Medulla oblongata (tissue), 1 donor: ENCODE results near the gene PRDM1.

ENCODE experiments used
- DNase-seq: peaks from one replicate; pipeline ENCODE4 v3.0.0-alpha.2; 2015; ENCODE audit errors: extremely low spot score

PRDM1 gene

DNA sequence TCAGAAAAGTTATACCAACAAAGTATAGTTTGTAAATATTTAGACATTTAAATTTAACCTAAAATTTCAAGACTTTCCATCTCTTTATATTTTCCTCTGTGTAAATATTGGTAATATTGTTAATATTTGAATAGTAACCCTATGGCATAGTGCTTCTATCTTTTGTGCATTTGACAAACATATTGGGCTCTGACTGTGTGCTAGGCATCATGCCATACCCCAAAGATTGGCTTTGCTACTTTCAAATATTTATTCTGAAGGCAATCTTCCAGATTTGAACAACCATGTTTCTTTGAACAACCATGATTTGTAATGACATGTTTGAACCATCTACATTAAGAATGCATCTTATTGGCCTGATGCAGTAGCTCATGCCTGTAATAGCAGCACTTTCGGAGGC lies 15.5 kb upstream of the PRDM1 start:
- DNase-seq = no peak

DNA sequence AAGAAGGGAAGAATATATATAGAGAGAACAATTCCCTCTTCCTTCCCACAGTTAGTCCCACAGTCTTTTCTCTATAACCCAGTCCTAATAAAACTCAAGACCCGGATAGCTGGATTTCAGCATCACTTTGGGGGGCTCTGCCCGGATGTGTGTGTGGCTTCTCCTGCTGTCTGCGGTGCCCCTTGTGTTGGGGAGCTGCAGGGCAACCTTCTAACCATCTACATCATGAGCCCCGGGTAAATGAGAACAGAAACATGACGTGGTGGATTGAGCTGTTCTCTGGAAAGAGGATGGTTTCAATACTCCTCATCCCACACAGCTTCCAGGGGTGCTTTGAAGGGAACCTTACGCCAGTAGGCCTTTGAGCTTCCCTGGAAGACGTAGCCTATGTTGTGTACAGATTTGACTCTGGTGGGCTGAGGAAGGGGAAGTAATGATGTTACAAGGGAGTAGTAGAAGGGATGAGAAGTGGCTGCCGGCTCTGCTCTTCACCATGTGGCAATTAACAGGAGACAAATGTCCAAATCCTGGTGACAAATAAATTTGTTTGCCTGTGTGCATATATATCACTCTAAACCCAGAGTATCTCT lies 13.5 kb upstream of the PRDM1 start:
- DNase-seq = no peak

DNA sequence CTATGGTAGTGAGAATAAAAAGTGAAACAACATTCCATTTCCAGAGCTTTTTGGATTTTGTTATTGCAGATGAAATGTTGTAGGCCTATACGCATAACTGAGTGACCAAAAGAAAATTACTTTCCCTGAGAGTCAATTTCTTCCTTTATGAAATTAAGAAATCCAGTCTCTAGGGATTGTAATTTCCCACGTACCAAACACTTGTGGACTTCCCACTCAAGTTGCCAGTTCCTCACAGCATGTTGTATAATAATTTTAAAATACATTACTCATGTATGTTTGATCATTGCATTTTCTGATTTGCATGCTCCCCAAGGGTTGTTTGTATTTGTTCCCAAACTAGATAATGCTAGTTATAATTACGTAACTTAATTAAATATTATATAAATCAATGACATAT lies 12.0 kb upstream of the PRDM1 start:
- no peak for DNase-seq

- DNase-seq = no peak
Measured at GRCh38 chr6:106076139-106076538, 10.0 kb upstream of the PRDM1 start.

DNA sequence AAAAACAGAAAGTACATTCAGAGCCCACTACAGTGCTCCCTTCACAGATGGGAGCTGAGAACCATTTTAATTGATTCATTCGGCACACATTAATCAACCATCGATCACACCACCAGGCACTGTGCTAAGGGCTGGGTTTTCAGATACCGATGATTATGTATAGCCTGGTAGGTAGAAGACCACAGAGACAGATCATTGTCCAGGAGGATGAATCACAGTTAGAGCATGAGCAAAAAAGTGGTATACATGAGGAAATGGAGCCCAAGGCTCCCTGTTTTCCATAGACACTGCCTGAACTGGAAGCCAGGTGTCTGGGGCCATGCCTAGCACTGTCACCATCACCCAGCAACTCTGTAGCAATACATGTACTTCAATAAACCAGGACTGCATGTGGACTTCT lies 9.0 kb upstream of the PRDM1 start:
- no peak for DNase-seq

DNA sequence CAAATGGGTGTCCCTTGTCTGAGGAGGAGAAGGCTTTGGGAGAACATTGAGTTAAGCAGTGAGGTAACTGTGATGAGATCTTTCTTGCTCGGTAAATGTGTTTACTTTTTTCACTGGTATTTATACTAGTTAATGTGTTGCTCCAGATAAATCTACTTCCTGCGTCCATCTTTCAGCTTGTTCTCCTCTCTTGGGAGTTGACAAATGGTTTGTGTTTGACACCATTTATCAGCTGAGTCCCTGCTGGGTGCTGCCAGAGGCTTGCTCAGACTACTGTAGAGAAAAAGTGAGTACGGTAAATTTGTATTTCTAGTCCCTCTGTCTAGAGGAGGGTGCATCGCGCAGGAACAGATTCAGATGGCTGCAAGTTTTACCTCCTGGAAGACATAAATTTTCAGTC lies 8.3 kb upstream of the PRDM1 start:
- no peak for DNase-seq

DNA sequence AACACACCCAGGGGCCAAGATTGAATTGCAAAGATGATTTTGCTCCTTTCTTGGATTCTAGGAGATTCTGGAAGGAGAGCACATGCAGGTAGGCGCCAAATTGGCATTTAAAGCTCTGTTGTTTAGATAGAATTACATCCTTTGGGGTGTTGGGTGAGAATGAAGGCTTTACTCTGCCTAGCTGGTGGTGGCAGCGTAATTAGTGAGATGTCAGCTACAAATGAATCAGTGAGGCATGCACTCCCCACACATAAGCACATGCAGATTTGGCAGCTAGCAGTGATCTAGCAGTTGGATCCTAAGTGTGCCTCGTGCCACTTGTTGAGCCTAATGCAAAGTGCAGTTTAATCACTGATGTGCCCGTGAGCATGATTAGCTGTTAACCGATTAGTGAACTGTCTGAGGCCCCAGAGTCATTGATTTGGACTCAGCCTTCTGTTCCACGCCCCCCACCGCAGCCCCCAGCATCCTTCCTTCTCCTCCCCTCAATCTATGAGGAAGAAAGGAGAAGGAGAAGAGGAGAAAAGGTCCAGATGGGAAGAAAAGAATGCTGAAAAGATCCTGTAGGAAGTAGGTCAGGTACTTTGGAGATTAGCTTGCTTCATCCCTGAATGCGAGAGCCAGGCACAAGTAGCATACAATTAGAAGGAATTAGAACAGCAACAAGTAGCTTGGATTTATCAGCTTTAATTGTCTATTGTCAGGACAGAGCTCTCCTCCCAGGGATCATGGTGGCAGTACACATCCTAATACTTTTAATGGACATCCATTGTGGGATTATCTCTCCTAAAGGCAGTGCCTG lies 6.0 kb upstream of the PRDM1 start:
- DNase-seq = no peak

- DNase-seq = no peak
Measured at GRCh38 chr6:106080763-106081095, 5.4 kb upstream of the PRDM1 start.

DNA sequence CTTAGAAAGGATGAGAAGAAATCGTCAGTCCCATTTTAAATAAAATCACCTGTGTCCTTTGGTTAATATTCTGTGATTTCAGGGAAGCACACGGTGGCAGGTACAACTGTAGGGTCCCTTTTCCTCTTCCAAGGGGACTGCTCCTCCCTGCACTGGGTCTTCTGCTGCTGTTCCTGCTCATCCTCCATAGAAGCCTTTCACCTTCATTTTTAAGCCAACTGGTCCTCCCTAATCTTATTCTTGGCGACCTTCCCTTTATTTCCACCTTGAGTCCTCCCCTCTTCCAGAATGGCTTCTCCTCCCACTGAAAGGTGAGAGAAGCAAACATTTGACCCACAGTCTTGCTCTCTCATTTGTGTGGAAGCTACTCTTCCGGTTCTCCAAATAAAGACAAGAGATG lies 4.4 kb upstream of the PRDM1 start:
- no peak for DNase-seq

GRCh38 chr6:106082735-106083398 lies 3.3 kb upstream of the PRDM1 start:
- DNase-seq = no peak

DNA sequence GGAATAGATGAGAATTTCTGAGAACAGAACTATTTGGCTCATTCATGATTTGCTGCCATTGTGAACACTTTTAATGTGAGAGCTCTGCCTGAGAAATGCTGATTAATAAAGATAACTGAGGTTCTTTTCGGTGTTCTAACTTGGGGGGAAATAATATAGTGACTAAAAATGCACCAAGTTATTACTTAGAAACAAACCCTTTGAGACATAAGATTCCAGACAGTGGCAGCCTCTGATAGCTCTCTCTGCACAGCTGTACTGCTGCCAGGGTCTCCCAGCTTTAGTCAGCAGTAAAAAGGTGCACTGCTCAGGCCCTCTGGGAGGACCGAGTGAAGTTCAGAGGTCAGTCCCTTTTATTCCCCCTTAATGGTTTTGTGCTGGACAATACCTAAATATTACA lies 2.5 kb upstream of the PRDM1 start:
- no peak for DNase-seq

- peak; percentile 63 for DNase-seq
Measured at GRCh38 chr6:106084106-106084988, 1.8 kb upstream of the PRDM1 start.

GRCh38 chr6:106084989-106085691 lies 996 bp upstream of the PRDM1 start:
- DNase-seq = no peak

DNA sequence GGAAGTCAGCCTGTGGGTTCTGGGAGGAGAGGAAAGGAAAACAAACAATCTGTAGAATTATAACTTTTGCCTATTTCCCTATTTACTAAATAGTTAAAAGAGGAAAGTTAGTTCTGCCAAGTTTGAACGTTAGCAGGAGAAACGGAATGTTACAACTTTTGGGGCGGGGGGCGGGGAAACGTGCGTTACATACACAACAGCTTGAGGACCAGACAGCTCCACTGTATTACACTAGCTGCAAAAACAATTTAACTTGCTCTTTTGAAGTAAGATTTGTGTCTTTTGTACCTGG lies 498 bp upstream of the PRDM1 start:
- DNase-seq = no peak

GRCh38 chr6:106086814-106087175 lies 659 bp downstream of the PRDM1 start:
- no peak for DNase-seq

GRCh38 chr6:106087548-106088325 lies 1.6 kb downstream of the PRDM1 start:
- DNase-seq = peak; percentile 66

- DNase-seq = peak; percentile 62
Measured at GRCh38 chr6:106090001-106090400, 3.9 kb downstream of the PRDM1 start.

DNA sequence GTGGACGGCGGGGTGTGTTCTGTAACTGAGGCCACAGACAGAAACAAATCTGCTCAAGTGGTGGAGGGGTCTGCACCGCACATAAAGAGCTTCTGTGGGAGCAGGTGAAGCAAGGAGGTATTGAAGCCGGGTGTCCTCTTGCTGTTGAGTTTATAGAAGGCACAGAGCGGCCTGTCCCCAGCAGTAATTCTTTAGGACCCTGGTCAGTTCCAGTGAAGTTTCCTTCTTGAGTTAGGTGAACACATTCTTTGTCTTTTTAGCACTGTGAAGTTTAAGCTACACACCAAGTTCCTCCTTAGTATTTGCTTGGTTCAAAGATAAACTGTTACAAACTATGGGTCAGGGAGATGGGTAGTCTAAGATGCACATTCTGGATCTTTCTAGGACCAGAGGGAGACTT lies 6.1 kb downstream of the PRDM1 start:
- DNase-seq = no peak

GRCh38 chr6:106094261-106094963 lies 8.3 kb downstream of the PRDM1 start:
- DNase-seq = no peak

GRCh38 chr6:106094964-106095335 lies 8.8 kb downstream of the PRDM1 start:
- no peak for DNase-seq
